HG02943 (cell line): ENCODE data around the gene MED1.
"Not testable (repeated sequence)": the region's sequence is repeated elsewhere in the genome, so short reads cannot be mapped to it uniquely, and the experiment has no call there.

ENCODE experiments used
- ATAC-seq: cut with Tn5 transposase; IDR thresholded peaks from one replicate; pipeline ENCODE4 v1.9.1; 2021; ENCODE audit warnings: mild to moderate bottlenecking, low read depth, moderate library complexity; ENCODE audit not compliant: unreplicated experiment

The MED1 gene

GRCh38 chr17:39450847-39451581 lies at the start of gene MED1:
Gene MED1, minus strand, starts transcription at chr17:39451263. Its CDS starts 201 bp downstream, at chr17:39451062.
- ATAC-seq, result peak; percentile 85

GRCh38 chr17:39496921-39497320 lies 45.9 kb upstream of the MED1 start:
- ATAC-seq, result not testable (repeated sequence)

- no peak for ATAC-seq
Measured at GRCh38 chr17:39487946-39488345, 36.9 kb upstream of the MED1 start.

- not testable (repeated sequence) for ATAC-seq
Measured at GRCh38 chr17:39487490-39487889, 36.4 kb upstream of the MED1 start.

GRCh38 chr17:39486242-39486641 lies 35.2 kb upstream of the MED1 start:
- ATAC-seq, result no peak

- no peak for ATAC-seq
Measured at GRCh38 chr17:39485555-39485954, 34.5 kb upstream of the MED1 start.

GRCh38 chr17:39484178-39484577 lies 33.1 kb upstream of the MED1 start:
- ATAC-seq, result no peak

- no peak for ATAC-seq
Measured at GRCh38 chr17:39483506-39483905, 32.4 kb upstream of the MED1 start.

GRCh38 chr17:39479631-39480030 lies 28.6 kb upstream of the MED1 start:
- ATAC-seq, result not testable (repeated sequence)

- no peak for ATAC-seq
Measured at GRCh38 chr17:39473310-39473709, 22.2 kb upstream of the MED1 start.

GRCh38 chr17:39468610-39469009 lies 17.5 kb upstream of the MED1 start:
- ATAC-seq, result not testable (repeated sequence)

GRCh38 chr17:39464639-39465181 lies 13.6 kb upstream of the MED1 start:
- not testable (repeated sequence) for ATAC-seq

- ATAC-seq, result no peak
Measured at GRCh38 chr17:39462631-39463375, 11.7 kb upstream of the MED1 start.

GRCh38 chr17:39461926-39462569 lies 11.0 kb upstream of the MED1 start:
- peak; percentile 14 for ATAC-seq

- ATAC-seq, result peak; percentile 49
Measured at GRCh38 chr17:39461113-39461925, 10.3 kb upstream of the MED1 start, which contains the start of gene CDK12. Gene CDK12, plus strand, starts transcription at chr17:39461486. Its CDS starts 586 bp downstream, at chr17:39462072.

- ATAC-seq, result no peak
Measured at GRCh38 chr17:39455919-39456318, 4.9 kb upstream of the MED1 start.

GRCh38 chr17:39450051-39450450 lies 1.0 kb downstream of the MED1 start:
- no peak for ATAC-seq

GRCh38 chr17:39447561-39447960 lies 3.5 kb downstream of the MED1 start:
- ATAC-seq, result no peak

- ATAC-seq, result no peak
Measured at GRCh38 chr17:39443326-39443725, 7.7 kb downstream of the MED1 start.

- not testable (repeated sequence) for ATAC-seq
Measured at GRCh38 chr17:39439868-39440267, 11.2 kb downstream of the MED1 start.
